ENCODE measurements around the gene CERS2.

Gene CERS2, protein sequence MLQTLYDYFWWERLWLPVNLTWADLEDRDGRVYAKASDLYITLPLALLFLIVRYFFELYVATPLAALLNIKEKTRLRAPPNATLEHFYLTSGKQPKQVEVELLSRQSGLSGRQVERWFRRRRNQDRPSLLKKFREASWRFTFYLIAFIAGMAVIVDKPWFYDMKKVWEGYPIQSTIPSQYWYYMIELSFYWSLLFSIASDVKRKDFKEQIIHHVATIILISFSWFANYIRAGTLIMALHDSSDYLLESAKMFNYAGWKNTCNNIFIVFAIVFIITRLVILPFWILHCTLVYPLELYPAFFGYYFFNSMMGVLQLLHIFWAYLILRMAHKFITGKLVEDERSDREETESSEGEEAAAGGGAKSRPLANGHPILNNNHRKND

DNA sequence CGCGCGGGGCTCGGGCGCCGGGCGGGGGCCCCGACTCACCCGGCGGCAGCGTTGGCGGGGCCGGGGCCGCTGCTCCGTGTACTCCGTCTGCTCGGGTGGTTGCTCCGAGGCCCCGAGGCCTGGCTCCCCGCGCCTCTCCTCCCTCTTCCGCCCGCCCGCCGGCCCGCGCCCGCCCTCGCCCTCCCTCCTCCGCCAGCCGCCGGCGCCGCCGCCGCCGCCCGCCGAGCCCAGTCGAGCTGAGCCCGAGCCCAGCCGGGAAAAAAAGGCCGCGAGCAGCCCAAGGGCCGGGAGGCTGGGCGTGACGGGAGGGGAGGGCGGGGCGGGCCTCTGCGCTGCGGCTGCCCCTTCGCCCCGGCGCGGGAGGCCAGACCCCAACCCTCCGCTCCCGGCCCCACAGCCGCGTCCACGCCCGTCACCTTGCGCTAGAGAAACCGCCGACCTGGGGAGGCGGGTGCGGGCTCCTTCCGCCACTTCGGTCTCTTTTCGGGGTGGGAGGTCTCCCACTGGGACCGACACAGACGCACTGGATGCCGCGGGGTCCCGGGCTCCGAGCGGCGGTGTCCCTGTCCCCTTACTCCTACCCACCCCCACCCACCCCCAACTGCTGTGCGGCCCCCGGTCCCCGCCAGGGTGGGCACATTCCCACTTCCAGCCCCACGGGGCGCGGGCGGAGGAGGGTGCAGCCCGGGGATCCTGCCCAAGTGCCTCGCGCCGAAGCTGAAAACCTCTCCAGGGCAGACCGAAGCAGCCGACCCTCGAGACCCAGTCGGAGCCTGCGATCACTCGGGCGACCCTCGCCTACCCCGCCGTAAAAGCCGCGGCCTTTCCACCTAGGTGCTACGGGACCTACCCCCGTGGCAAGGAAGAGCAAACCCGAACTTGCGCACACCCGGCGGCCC, at the start of gene CERS2:
CERS2 (minus strand) TSS at position 256 of the 899 bp plus-strand sequence. CDS start 5,745 bp downstream, outside the sequence.
- DNase-seq (ENCODE audit: low spot score) = peak; percentile 74
- Mint-ChIP-seq H3K27me3 (ENCODE audit: low read depth) (no peaks in the 10 kb centered on the region), H3K36me3 (ENCODE audit: low read depth) (peaks cover 14% of the 10 kb centered on the region), H3K4me3 (peak within 1 kb of the TSS; percentile 92), H3K4me1 (ENCODE audit: low read depth) (peaks cover 59% of the 10 kb centered on the region), H3K27ac (peak within 1 kb of the TSS; percentile 82), H3K9me3 (no peaks in the 10 kb centered on the region)

DNA sequence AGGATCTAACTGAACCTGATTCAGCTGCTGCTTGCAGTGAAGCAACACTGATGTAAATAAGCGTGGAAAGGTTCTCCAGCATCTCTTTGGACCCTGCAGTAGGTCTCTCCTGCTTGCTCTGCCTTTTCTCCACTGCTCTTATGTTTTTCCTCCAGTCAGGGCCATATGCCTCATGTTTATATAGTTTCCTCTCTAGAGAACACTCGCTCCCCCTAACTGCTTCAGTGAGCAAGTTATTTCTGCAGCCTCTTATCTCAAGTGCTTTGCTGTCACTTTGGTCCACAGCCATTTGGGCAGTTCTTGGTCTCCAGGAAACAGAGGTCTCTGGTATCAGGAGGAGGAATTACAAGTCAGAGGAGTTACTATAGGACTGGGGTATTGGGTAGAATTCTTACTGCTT, 38.9 kb upstream of the CERS2 start:
- Mint-ChIP-seq H3K4me1 (ENCODE audit: low read depth) (peaks cover 23% of the 10 kb centered on the region), H3K27me3 (ENCODE audit: low read depth) (no peaks in the 10 kb centered on the region), H3K4me3 (no peak overlapping the region), H3K9me3 (no peaks in the 10 kb centered on the region), H3K36me3 (ENCODE audit: low read depth) (peaks cover 3% of the 10 kb centered on the region), H3K27ac (no peak overlapping the region)
- DNase-seq (ENCODE audit: low spot score) = no peak

DNA sequence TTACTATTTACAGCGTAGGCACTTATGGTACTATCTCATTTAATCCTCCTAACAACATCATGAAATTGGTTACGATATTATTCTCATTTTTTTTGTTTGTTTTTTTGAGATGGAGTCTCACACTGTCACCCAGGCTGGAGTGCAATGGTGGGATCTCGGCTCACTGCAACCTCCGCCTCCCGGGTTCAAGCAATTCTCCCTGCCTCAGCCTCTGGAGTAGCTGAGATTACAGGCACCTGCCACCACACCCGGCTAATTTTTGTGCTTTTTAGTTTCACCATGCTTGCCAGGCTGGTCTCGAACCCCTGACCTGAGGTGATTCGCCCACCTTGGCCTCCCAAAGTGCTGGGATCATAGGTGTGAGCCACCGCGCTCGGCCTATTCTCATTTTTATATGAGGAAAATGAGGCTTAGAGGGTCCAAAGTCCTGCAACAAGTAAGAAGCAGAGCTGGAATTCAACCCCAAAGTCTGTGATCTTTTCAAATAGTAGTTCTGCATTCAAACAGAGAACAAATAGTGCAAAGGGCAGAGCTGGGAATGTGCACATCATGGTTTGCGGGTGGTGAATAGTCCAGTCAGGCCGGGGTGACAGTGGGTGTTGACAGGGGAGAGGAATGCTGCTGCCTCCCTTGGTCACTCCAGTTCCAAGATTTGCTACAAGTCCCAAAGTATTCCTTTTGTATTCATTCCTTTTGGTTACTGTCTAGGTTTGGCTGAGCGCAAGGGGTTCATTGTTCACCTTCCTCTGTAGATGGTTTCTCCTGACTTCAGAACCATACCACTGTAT, 38.2 kb upstream of the CERS2 start:
- Mint-ChIP-seq H3K27ac (no peak overlapping the region), H3K36me3 (ENCODE audit: low read depth) (peaks cover 3% of the 10 kb centered on the region), H3K4me3 (no peak overlapping the region), H3K9me3 (no peaks in the 10 kb centered on the region), H3K27me3 (ENCODE audit: low read depth) (no peaks in the 10 kb centered on the region), H3K4me1 (ENCODE audit: low read depth) (peaks cover 25% of the 10 kb centered on the region)
- no peak for DNase-seq (ENCODE audit: low spot score)

DNA sequence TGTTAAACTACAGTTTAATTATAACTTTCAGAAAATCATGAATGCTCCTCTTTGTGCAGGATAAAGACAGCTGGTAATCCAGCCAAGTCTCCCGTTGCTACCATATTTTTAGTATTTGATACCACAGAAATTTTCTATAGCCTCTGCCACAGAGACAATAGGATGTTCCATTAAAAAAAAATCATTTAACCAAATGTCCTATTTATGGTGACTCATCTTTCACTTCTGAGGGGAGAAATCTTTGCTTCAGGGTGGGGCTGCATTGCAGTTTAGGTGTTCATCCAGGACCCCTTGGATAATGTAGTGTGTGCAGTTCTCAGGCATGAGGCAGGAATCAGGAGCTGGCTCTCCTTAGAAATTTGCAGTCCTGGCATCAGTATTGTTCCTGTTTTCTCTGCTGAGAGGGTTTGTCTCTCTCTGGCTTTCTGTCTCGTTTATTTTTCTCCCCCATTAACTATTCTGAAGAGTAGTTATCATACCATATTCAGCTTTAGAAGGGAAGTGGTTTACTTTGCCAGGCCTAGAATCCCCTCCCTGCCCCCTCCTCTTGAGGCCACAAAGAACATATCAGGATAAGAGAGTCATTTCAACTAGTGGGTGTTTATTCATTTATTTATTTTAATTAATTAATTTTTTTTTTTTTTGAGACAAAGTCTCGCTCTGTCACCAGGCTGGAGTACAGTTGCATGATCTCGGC, 36.7 kb upstream of the CERS2 start:
- peaks cover 39% of the 10 kb centered on the region for H3K4me1 Mint-ChIP-seq (ENCODE audit: low read depth)
- peaks cover 3% of the 10 kb centered on the region for H3K36me3 Mint-ChIP-seq (ENCODE audit: low read depth)
- no peaks in the 10 kb centered on the region for H3K27me3 Mint-ChIP-seq (ENCODE audit: low read depth)
- no peaks in the 10 kb centered on the region for H3K9me3 Mint-ChIP-seq
- peak overlapping the region; percentile 43 for H3K4me3 Mint-ChIP-seq
- peak overlapping the region; percentile 54 for H3K27ac Mint-ChIP-seq
- DNase-seq (ENCODE audit: low spot score) = no peak

DNA sequence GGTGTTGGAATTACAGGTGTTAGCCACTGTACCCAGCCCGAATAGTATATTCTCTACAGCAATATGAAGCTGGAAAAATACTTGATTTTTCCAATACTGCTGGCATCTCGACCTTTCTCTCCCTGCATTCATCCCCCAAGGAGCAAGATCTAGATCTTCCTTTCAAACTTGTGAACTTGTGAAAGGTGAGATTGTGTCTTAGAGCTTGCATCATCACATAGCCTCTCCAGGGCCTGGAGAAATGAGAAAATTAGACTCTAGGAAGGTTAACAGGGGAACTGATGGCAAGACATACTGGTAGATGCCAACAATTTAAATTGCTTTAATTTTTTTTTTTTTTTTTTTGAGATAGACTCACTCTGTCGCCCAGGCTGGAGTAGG, 35.7 kb upstream of the CERS2 start:
- Mint-ChIP-seq H3K36me3 (ENCODE audit: low read depth) (peaks cover 3% of the 10 kb centered on the region), H3K4me3 (peak overlapping the region; percentile 13), H3K4me1 (ENCODE audit: low read depth) (peaks cover 49% of the 10 kb centered on the region), H3K27ac (no peak overlapping the region), H3K27me3 (ENCODE audit: low read depth) (no peaks in the 10 kb centered on the region), H3K9me3 (no peaks in the 10 kb centered on the region)
- no peak for DNase-seq (ENCODE audit: low spot score)

DNA sequence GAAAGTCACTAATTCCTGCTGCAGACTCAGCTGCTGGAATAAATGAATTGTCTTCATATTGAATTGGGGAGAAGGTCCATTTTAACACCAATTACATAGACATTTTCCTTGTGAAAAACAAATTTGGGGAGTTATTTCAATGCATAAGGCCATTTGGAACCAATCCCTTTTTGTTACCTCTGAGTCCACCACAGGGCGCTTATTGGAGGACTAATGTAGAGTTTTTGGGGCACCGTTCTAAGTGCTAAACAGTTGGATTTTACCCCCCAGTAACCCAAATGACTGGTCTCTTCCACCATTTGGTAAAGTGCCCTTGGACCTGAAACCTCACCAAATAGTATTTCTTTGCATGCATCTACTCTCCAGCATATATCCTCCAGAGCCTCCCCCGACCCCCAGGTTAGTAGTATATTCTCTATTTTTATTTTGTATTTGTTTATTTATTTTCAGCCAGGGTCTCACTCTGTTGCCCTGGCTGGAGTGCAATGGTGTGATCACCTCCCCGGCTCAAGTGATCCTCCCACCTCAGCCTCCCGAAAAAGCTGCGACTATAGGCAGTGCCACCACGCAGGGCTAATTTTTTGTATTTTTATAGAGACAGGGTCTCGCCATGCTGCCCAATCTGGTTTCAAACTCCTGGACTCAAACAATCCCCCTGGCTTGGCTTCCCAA, 35.2 kb upstream of the CERS2 start:
- H3K27ac Mint-ChIP-seq = no peak overlapping the region
- peak overlapping the region; percentile 98 for H3K4me3 Mint-ChIP-seq
- peaks cover 52% of the 10 kb centered on the region for H3K4me1 Mint-ChIP-seq (ENCODE audit: low read depth)
- H3K36me3 Mint-ChIP-seq (ENCODE audit: low read depth) = peaks cover 3% of the 10 kb centered on the region
- H3K9me3 Mint-ChIP-seq = no peaks in the 10 kb centered on the region
- H3K27me3 Mint-ChIP-seq (ENCODE audit: low read depth) = no peaks in the 10 kb centered on the region
- DNase-seq (ENCODE audit: low spot score) = no peak

DNA sequence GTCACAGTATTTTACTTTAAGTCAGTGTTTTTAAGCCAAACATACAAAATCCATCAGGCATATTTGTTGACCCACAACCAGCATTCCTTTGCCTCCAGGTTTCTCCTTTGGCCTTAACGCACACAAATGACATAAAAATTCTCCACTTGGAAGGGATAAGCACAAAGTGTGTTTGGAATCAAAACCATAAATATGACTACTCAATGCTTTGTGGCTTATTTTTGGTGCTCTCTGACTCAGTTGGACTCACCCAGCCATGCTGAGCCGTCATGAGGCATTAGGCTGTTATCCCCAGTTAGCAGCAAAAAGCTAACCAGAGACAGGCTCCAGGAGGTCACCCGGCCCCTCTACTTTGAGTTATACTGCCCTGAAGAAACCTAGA, 34.6 kb upstream of the CERS2 start:
- H3K9me3 Mint-ChIP-seq = no peaks in the 10 kb centered on the region
- DNase-seq (ENCODE audit: low spot score) = no peak
- H3K27ac Mint-ChIP-seq = peak overlapping the region; percentile 92

DNA sequence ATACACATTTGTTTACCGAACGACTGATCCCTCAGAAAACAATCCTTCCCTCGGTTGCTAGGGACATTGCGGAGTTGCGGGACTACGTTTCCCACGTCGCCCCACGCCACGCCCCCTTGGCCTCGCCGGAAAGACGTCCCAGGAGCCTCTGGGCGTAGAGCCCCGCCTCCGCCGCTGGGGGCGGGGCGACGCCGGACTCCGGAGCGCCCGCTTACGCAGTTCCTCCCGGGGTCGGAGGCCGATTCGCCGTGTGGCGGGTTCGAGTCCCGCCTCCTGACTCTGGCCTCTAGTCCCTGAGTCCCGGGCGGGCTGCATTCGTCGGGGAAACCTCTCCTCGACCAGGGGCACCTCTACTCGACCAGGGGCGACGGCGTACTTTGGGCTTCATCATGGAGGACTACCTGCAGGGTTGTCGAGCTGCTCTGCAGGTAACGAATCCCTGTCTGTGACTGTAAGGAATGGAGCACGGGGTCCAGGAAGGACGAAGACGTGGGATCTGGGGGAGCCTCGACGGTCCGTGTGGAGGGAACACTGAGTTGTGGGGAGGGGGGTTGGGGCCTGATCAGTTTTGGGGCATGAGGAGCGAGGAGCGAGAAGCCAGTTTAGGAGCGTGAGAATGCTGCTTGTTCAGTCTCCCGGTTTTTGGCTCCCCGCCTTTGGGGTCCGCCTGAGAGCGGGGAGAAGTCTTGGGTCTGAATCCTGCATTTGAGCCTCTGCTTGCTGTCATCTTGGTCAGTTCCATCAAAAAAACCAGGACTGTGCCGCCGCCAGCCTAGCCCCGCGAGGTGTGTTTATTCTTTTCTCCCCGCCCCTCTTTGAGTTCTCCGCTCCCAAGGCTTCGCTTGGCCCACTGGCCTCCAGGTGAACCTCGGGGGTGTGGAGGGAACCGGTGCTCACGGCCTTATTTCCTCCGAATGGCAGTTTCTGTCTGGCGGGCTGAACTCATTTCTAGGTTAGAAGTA, 33.9 kb upstream of the CERS2 start, which contains the start of gene PRUNE1:
PRUNE1 (plus strand) TSS at position 206 of the 962 bp plus-strand sequence; CDS start at position 390, 184 bp downstream.
- H3K27ac Mint-ChIP-seq = peak within 1 kb of the TSS; percentile 92
- H3K9me3 Mint-ChIP-seq = no peaks in the 10 kb centered on the region

More for the DNA sequence above, 34.6 kb upstream of the CERS2 start:
- no peaks in the 10 kb centered on the region for H3K27me3 Mint-ChIP-seq (ENCODE audit: low read depth)
- H3K36me3 Mint-ChIP-seq (ENCODE audit: low read depth) = peaks cover 3% of the 10 kb centered on the region
- peaks cover 56% of the 10 kb centered on the region for H3K4me1 Mint-ChIP-seq (ENCODE audit: low read depth)
- peak overlapping the region; percentile 98 for H3K4me3 Mint-ChIP-seq

DNA sequence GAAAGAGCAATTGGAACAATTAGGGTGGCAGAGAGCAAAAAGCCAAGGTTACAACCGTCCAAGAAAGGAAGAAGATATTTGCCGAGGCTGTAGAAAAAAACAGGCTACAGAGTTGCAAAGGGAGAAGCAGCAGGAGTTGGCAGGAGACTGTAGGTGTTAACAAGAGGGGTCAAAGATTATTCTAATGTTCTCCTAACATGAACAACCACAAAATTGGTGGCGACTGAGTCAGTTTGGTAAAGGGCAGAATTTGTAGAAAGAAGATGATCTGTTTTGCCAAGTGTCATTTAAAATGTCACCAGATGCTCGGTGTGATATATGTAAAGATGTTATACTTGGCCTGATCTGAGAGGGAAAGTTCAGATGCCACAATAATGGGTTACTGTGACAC, 33.2 kb upstream of the CERS2 start:
- Mint-ChIP-seq H3K4me1 (ENCODE audit: low read depth) (peaks cover 64% of the 10 kb centered on the region), H3K27ac (peak overlapping the region; percentile 92), H3K36me3 (ENCODE audit: low read depth) (peaks cover 4% of the 10 kb centered on the region), H3K27me3 (ENCODE audit: low read depth) (no peaks in the 10 kb centered on the region), H3K9me3 (no peaks in the 10 kb centered on the region), H3K4me3 (peak overlapping the region; percentile 98)
- DNase-seq (ENCODE audit: low spot score) = no peak

More for the DNA sequence above, 33.9 kb upstream of the CERS2 start, which contains the start of gene PRUNE1:
- Mint-ChIP-seq H3K4me3 (peak within 1 kb of the TSS; percentile 98), H3K27me3 (ENCODE audit: low read depth) (no peaks in the 10 kb centered on the region), H3K4me1 (ENCODE audit: low read depth) (peaks cover 60% of the 10 kb centered on the region), H3K36me3 (ENCODE audit: low read depth) (peaks cover 3% of the 10 kb centered on the region)
- DNase-seq (ENCODE audit: low spot score) = peak; percentile 96

DNA sequence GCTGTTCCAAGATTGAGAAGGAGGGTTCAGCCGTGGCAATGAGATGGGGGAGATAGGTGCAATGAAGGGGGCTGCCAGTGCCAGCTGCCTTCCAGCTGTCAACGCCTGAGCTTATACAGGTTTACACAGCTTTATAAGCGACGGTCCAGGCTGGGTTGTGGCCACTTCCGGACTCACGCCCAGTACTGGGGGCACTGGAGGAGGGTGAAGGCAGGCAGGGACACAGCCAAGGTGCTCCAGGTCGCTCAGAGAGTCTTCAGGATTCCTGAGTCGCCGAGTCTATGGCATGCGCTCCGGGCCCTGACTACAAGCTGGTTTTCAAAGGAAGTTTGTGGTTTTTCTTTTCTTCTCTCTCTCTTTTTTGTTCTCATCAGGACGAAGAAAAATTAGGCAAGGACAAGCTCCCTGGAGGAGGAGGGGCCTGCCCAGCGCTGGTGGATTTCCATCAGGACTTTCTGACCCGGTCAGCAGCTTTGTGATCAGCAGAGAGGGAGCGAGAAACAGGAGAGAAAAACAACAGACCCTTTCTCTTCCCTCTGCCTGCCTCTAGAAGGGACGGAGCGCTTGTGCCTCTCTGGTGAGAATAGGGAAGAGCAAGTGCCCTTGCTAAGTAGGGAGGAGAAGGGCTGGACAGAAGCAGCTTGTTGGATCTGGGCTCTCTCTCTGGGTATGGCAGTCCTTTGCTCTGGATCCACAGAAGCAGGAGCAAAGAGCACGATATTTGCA, 31.9 kb upstream of the CERS2 start, which contains the start of gene MINDY1:
MINDY1 (minus strand) TSS at position 576 of the 726 bp plus-strand sequence. CDS start 4,285 bp downstream, outside the sequence.
- Mint-ChIP-seq H3K4me3 (peak within 1 kb of the TSS; percentile 98), H3K27me3 (ENCODE audit: low read depth) (no peaks in the 10 kb centered on the region), H3K27ac (peak within 1 kb of the TSS; percentile 92), H3K4me1 (ENCODE audit: low read depth) (peaks cover 71% of the 10 kb centered on the region), H3K9me3 (no peaks in the 10 kb centered on the region), H3K36me3 (ENCODE audit: low read depth) (peaks cover 13% of the 10 kb centered on the region)
- DNase-seq (ENCODE audit: low spot score) = peak; percentile 36

DNA sequence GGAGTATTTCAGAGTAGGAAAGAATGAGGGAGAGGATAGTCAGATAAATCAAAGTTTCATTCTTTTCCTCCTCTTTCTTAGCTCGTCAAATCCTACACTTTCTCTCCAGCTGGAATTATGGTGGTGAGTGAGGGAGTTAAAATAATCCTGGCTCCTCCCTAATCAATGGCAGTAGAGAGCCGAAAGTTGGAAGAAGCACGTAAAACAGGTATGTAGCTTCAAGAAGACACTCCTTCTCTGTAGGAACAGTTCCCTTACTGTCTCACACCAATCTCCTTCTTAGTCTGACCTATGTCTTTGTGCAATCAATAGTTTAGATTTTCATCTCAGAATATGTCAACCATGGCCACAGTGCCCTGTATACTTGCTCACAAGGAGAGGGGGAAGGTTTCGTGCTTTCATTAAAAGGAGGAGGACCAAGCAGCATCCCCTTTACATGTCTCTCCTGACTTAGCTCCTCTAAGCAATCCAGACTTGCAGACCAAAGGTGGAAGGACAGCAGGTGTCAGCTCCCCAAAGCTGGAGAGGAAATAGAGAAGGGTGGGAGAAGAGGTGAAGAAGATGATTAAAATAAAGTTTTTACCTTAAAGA, 31.2 kb upstream of the CERS2 start:
- H3K27ac Mint-ChIP-seq = peak overlapping the region; percentile 92
- peaks cover 17% of the 10 kb centered on the region for H3K36me3 Mint-ChIP-seq (ENCODE audit: low read depth)
- H3K9me3 Mint-ChIP-seq = no peaks in the 10 kb centered on the region
- H3K4me1 Mint-ChIP-seq (ENCODE audit: low read depth) = peaks cover 69% of the 10 kb centered on the region
- no peak for DNase-seq (ENCODE audit: low spot score)
- H3K27me3 Mint-ChIP-seq (ENCODE audit: low read depth) = no peaks in the 10 kb centered on the region
- H3K4me3 Mint-ChIP-seq = peak overlapping the region; percentile 98
